Activated CD8-positive, alpha-beta memory T cell treated with anti-CD3 and anti-CD28 coated beads, Interleukin-2, amount 50 U/mL, for 48 hours (primary cell): Measurements from ENCODE around the gene FBXL19.
A peak's percentile ranks its signal among the peaks of the same experiment; 100 is the strongest.
"Not testable (repeated sequence)": the region's sequence is repeated elsewhere in the genome, so short reads cannot be mapped to it uniquely, and the experiment has no call there.

ENCODE experiments used
- DNase-seq: peaks from one replicate; pipeline ENCODE4 v3.0.0-alpha.2; 2020

The FBXL19 gene

DNA sequence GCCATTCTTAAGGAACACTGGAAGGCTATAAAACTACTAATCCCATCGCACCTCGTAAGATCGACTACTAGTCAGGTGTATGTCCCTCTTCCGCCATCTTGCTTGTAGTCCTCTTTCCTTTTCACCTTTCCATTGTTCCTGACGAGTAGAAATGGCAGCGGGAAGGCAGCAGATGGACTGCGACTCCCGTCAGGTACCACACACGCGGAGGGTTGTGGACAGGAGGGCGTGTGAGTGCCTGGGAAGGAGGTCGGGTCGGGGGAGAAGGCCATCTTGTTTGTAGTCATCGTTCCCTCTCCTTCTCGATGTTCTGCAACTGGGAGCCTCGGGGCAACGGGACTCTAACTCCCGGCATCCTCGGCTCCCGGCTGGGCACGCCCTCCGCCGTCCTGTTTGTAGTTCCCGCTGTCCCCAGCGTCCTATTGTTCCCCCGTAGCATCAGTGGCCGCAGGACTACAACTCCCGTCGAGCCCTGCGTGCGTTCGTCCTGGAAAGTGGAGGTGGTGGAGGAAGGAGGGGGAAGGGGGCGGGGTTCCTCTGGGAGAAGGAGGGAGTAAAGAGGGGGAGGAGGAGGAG lies 324 bp upstream of the FBXL19 start:
- peak; percentile 94 for DNase-seq

DNA sequence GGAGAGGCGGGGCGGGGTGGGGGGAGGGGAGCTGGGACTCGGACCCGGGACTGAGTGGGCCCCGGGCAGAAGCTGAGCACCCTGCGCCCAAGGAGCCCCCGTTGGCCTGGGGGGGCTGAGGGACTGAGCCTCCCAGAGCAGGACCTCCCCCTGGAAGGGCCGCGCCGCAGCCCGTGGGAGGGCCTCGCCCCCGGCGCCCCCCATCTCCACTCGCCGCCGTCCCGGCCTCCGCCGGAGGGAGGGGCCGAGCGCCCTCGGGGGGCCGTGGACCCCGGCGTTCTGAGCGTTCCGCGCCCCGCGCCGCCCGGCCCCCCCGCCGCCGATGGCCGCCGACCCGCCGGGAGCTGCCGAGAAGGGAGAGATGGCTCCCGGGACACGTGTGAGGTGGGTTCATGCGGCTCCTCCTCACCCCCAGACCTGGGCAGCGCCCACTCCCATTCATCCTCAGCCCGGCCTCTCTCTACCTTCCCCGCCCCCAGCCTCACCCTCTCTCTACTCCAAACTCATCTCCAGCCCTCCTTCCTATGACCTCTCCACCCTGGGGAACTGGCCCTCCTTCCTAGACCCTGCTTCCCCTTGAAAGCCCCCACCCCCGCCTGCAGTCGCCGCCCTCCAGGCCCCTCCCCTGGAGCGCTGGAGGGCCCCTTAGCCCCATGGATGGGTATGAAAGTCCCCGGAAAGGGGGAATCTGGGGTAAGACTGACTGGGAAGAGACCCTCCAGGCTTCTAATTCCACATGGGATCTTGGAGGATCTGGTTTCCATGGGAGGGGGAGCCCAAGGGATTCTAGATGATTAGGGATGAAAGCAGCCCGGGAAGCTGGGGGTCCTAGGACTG lies 922 bp downstream of the FBXL19 start:
- no peak for DNase-seq

DNA sequence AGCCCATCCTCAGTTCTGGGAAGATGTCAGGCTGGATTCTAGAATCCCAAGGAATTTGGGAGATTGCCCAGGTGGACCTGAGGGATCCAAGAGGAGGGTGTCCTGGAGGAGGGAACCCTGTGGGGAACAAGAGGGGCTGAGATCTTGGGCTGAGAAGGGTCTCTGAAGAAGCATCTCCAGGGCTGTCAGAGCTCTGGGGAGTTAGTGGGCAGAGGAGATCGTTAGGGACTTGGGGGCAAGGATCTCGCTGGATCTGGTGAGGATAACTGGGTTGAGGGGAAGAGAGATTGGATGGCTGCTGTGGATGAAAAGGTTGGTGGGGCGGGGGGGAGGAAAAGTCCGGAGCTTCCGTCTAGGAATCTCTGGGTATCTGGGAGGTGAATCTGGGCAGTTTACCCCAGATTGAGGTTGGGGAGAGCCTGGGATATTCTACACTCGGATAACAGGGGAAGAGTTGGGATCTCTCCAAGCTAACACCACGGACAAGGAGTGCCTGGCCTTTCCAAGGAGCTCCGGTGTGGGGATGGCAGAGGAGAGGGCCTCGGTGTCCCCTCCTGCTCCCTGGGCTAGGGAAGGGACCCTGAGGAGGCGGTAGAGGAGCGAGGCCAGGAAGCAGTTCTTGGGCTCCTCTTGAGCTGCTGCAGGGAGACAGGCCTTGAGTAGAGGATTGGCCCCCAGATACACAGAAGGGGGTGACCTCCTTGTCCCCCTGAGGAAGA lies 1.7 kb downstream of the FBXL19 start:
- DNase-seq: no peak

DNA sequence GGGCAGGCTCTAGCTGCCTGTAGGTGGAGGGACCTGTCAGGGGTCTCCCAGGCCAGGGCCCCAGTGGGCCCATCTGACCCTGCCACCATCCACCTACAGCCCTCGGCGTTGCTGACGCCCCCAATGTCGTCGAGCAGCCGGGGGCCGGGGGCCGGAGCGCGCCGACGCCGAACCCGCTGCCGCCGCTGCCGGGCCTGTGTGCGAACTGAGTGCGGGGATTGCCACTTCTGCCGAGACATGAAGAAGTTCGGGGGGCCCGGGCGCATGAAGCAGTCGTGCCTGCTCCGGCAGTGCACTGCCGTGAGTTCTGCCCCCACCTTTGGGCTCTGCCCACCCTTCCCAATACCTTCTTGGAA lies 2.2 kb downstream of the FBXL19 start:
- no peak for DNase-seq

DNA sequence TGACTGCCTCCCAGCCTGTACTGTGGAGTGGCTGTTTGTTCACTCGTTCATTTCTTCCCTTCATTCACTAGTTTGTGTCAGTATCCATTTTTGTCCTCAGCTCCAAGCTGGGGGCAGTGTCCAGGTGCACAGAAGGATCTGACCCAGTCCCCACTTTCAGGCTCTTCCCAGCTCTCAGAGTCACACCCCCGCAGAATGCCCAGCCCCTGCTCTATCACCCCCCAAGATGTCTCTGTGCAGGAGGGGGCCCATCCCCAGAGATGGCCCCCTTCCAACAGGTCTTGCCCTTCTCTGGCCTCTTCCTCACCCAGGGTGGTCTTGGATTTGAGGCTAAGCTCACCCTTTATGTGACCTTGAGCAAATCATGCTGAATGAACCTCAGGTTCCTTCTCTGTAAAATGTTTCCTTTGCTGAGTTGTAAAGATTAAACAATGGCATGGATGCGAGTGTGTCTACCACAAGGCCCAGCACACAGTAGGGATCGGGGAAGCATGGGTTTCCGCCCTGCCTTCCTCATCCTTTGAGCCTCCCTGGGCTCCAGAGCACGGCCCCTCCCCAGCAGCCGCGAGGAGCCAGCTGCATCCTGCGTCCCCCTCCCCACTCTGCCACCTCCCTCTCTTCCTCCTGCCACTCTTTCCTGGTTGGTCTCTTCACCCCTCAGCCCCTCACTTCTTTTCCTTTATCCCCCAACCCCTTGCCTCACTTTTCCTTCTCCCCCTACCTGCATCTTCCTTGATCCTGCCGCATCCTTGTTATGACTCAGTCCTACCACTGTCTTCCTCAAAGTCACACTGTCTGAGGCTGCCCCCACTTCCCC lies 2.8 kb downstream of the FBXL19 start:
- DNase-seq: no peak

DNA sequence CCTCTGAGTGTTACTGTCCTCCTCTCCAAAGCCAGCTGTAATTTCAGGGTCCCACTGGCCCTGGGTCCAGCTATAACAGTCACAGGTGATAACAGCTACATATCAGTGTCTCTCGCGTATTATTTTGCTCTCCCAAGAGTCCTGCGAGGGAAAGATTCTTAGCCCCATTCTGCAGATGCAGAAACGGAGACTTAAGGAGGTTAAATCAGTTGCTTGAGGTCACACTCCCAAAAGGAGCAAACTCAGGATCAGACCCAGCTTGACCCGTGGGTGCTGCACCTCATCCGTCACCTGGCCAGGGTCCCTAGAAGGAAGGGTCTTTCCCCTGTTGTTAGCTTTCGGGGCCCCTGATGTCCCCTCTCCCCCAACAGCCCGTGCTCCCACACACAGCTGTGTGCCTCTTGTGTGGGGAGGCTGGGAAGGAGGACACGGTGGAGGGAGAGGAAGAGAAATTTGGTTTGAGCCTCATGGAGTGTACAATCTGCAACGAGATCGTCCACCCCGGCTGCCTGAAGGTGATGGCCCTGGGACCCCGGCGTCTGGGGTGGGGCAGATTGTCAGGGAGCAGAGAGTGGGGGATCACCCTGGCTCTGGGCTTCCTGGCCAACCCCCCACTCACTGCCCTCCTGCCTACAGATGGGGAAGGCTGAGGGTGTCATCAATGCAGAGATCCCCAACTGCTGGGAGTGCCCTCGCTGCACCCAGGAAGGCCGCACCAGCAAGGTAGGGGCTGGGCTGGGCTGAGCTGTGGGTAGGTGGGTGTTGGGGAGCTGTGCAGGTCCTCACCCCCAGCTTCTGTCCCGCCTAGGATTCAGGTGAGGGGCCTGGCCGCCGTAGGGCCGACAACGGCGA lies 3.8 kb downstream of the FBXL19 start:
- DNase-seq: no peak

DNA sequence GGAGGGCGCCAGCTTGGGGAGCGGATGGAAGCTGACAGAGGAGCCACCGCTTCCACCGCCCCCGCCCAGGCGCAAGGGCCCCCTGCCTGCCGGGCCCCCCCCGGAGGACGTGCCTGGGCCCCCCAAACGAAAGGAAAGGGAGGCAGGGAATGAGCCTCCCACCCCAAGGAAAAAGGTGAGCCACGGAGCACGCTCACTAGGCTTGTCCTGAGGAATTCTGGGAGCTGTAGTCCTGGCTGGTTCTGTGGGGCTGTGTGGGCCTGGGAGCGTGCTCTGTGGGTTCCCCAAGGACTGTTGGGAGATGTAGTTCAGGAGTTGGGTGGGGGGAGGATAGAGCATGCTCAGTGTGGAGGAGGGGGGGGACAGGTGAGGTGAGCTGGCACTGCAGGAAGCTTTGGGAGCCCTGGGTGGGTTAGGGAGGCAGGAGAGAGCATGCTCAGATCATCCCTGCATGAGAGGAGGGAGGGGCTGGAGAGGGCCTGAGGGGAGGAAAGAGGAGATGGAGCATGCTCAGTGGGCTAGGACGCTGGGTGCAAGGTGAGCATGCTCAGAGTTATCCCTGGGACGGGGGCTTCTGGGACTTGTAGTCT lies 4.5 kb downstream of the FBXL19 start:
- no peak for DNase-seq

DNA sequence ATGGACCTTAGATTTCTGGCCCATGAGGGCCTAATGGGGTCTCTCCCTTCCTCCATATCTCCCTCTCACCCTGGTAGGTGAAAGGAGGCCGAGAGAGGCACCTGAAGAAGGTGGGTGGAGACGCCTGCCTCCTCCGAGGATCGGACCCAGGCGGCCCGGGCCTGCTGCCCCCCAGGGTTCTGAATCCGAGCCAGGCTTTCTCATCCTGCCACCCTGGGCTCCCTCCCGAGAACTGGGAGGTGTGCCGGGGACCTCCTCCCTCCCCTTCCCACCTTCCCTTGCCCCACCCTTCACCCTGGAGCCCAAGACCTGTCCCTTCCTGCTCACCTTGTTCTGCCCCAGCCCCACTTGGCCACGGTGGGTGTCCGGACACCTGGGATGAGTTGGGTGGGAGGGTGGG lies 5.0 kb downstream of the FBXL19 start:
- no peak for DNase-seq

DNA sequence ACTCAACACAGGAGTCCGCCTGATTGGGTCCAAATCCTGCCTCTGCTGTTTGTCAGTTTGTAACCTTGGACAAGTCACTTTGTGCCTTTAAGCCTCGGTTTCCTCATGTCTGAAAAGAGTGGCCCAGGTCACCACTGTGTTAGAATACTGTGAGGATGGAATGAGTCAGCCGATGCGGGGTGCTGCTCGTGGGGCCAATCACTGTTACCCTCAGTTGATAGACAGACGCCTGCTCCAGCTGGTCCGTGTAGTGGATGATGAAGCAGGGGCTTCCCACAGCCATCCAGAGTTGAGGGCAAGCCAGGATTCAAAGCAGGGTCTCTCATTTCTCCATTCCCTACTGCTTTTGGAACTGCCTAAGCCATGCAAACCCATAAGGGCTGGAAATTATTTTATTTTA lies 5.8 kb downstream of the FBXL19 start:
- DNase-seq: no peak

DNA sequence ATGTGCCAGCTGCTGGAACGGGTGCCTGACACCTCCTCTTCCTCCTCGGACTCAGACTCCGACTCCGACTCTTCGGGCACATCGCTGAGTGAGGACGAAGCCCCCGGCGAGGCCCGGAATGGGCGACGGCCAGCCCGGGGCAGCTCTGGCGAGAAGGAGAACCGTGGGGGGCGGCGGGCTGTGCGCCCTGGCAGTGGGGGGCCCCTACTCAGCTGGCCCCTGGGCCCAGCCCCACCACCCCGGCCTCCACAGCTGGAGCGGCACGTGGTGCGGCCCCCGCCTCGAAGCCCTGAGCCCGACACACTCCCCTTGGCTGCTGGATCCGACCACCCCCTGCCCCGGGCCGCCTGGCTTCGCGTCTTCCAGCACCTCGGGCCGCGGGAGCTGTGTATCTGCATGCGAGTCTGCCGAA lies 6.8 kb downstream of the FBXL19 start:
- no peak for DNase-seq

DNA sequence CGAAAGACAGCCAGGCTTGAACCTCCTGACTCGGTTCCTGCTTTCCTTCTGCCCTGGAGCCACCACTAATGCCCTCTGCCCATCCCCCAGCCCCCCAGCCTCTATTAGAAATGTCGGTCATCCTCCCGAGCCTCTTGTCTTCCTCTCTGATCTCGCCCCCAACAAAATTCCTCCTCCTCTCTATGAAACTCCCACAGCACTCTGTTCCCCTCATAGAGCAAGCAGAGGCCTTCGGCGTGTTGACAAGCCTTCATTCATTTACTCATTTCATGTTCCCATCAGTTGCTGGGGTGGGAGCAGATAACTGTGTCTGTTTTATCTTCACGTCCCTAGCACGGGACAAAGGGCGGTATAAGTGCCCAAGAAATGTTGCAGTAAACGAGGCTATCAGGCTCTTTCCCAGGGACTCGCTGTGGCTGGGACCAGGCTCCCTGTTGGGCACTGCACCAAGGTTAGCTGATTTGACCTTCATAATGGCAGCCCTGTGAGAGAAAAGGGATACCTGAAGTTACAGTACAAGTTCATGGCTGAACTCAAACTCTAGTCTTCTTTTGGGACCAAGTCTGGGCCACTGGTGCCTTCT lies 7.8 kb downstream of the FBXL19 start:
- no peak for DNase-seq

DNA sequence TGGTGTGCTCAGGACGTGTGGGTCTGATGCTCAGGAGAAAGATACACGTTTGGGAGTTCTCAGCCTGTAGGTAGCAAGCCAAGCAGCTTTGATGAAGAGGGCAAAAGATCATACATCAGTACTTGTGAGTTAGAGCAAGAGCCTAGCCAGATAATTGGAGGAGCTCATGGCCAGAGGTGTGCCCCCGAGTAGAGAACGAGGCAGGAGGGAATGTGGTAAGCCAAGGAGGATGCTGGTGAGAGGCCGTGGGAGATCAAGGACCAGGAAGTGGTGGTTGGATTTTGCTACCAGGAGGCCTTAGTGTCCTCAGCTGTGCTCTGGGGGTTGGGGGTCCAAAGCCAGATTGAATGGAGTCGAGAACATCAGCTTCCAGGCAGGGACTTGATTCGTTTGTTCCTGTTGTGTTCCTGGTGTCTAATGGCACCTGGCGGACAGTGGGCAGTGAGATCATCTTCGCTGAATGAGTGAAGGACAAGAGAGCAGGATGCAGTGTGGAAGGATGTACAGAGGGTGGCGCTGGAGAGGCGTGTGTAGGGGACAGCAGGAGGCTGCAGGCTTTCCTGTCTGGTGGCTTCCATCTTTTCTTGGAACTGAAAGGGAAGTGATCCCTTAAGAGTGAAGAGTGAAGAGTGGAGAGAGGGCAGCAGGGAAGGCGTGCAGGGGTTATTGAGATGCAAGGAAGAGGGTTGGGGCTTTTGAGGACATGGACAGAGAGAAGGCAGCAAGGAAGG lies 11.6 kb downstream of the FBXL19 start:
- no peak for DNase-seq

DNA sequence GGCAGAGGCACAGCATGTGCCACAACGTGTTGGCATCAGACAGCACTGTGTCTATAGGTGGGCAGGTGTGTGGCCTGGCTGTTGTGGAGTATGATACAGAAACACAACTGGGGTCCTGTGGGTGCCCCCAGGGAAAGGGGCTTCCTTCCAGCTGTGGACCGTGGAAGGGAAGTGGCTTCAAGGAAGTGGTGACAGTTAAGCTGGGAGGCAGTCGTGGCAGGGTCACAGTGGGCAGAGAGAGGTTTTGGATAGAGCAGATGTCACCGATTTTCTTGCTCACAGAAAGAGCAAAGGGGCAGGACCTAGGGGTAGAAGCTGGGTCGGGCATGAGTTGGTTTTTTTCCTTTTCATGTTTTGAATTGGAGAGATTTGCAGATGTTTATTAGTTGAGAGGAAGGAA lies 14.3 kb downstream of the FBXL19 start:
- DNase-seq: no peak

DNA sequence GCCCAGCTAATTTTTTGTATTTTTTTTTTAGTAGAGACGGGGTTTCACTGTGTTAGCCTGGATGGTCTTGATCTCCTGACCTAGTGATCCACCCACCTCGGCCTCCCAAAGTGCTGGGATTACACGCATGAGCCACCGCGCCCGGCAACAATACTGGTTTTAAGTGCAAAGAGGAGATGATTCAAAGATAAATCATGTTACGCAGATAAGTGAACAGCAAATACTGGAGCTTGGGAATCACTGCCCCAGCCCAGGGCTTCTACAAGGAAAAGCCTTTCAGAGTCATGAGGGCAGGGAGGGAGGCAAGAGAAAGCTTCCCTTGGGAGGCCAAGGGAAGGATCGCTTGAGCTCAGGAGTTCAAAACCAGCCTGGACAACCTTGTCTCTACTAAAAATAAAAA lies 16.2 kb downstream of the FBXL19 start:
- DNase-seq: not testable (repeated sequence)

DNA sequence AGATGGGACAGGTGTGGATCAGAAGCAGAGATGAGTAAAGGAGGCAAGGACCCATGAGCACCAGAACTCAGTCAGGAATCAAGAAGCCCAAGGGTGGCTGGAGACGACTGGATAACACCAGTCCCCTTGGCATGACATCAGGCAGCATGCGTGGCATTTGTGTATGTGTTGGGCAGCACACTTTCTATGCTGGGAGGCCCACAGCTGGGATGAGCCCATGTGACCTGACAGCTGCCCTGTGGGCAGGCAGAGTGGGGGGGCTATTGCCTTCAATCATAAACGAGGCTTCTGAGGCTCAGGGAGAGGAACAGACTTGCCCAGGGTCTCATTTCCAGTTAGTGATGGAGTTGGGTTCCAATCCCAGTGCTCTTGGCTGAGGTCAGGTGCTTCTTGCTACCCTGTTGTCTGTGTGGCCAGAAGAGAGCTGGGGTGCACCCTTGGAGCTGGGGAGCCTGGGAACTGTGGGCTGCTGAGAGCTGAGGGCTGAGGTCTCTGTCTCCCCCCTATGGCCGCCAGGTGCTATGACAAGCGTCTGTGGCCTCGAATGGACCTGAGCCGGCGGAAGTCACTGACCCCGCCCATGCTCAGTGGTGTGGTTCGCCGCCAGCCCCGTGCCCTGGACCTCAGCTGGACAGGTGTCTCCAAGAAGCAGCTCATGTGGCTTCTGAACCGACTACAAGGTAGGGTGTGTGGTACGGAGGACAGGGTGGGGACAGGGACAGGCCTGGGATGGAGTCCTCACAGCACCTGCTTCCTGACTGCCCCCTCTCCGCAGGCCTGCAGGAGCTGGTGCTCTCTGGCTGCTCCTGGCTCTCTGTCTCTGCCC lies 18.4 kb downstream of the FBXL19 start:
- DNase-seq: peak; percentile 84

DNA sequence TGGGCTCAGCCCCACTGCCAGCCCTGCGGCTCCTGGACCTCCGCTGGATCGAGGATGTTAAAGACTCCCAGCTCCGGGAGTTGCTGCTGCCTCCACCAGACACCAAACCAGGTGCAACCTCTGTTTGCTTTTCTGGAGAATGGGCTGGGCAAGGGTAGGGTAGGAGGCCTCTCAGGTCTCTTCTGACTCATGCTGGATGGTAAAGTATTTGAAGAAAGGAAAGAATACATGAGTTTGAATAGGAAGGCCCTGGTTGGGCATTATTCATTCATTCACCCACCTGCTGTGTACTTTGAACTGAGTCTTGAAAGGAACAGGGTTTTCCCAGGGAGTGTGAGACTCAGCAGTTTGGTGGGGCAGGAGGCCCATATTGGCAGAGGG lies 19.0 kb downstream of the FBXL19 start:
- DNase-seq: no peak

DNA sequence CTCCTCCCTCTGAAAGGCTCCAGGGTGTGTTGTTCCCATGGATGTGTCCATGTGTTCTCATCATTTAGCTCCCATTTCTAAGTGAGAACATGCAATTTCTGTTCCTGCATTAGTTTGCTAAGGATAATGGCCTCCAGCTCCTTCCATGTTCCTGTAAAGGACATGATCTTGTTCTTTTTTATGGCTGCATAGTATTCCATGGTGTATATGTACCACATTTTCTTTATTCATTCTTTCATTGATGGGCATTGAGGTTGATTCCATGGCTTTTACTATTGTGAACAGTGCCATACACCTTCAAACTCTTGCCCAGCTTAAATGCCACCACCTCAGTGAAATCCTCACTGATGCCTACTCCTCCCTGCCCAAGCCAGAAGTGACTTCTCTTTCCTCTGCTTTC lies 21.0 kb downstream of the FBXL19 start:
- DNase-seq: no peak

DNA sequence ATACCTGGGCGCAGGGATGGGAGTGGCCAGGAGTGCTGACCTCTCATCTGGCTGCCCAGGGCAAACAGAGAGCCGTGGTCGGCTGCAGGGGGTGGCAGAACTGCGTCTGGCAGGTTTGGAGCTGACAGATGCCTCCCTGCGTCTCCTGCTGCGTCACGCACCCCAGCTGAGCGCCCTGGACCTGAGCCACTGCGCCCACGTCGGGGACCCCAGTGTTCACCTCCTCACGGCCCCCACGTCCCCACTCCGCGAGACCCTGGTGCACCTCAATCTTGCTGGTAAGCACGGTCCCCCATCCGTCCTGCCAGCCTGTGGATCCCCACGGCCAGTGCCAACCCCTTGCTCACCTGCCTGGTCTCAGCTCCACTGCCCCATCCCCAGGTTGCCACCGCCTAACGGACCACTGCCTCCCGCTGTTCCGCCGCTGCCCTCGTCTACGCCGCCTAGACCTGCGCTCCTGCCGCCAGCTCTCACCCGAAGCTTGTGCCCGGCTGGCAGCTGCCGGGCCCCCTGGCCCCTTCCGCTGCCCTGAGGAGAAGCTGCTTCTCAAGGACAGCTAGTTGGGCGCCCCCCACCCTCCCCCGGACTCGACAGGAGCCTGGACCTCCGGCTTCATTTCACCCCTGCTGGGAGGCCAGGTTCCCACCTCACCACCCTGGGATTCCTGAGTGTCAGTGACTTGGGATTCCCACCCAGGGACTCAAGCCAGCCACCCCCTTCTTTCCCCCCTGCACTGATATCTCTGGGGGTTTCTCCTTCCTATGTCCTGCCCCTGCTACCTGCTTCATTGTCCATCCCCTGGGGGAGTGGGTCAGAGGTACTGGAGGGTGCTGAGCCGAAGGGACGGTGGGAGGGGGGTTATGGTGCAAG lies 23.5 kb downstream of the FBXL19 start:
- DNase-seq: no peak

DNA sequence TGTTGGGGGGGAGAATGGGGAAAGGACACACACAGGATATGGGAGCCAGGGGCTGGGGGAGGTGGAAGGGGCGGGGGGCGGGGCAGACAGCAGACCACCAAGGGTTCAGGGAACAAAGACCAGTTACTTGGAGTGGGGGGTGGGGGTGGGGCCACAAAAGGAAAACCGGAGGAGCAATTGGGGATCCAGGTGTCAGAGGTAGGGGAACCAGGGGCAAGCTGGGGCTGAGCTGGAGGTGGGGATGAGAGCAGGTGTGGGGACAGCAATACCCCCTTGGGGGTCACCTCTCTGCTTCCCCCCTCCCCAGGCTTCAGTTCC lies 24.1 kb downstream of the FBXL19 start:
- DNase-seq: no peak
